ENCODE measurements around the gene LITAF. TPM values are rescaled to one million over a fixed set of nuclear protein-coding genes. Genes with fewer than 3 reads are reported as not detected.

The LITAF gene
- total RNA-seq, 1 experiment from 2014 or later: 84.2 TPM

DNA sequence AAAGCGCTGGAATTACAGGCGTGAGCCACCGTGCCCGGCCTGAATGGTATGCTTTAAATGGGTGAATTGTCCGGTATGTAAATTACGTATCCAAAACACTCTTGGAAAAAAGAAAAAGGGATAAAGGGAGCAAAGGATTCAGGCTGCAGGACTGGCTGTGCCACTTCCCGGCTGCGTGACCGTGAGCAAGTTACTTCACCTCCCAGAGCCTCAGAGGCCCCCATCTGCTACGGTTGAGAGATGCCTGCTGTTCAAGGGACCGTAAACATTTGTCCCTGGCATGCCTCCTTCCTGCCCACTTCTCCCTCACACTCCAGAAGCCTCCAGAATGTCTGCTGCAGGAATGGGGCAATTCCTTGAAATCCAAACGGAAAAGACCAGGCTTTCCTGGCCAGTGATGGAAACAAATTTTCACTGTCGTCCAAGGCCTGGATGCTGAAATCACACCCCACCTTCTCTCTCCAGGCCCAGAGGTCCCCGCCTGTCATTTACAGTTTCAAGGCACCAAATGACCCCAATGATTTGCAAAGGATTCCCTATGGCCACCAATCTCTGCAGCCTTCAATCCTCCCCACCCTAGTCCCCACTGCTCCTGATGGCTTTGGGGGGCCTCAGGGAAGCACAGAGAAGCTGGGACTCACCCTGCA lies 22.9 kb upstream of the LITAF start:
- H2AFZ ChIP-seq (ENCODE audit: low read depth, low read length, poor library complexity, severe bottlenecking): no peak overlapping the region
- no TSS peak for BruUV-seq (replicated peaks)

More for the DNA sequence above, 22.9 kb upstream of the LITAF start:
- no peak for TF ChIP-seq CBX3 (IDR thresholded peaks at IDR 0.05; ENCODE audit: low read depth)
- no peak for TF ChIP-seq ZFX (IDR thresholded peaks at IDR 0.05)
- no peak for TF ChIP-seq SP1 (IDR thresholded peaks at IDR 0.05; ENCODE audit: low read depth)
- TF ChIP-seq SRF (IDR thresholded peaks at IDR 0.05; ENCODE audit: low read depth): no peak
- TF ChIP-seq JUND (IDR thresholded peaks at IDR 0.05): no peak
- TF ChIP-seq, protein P1, sequence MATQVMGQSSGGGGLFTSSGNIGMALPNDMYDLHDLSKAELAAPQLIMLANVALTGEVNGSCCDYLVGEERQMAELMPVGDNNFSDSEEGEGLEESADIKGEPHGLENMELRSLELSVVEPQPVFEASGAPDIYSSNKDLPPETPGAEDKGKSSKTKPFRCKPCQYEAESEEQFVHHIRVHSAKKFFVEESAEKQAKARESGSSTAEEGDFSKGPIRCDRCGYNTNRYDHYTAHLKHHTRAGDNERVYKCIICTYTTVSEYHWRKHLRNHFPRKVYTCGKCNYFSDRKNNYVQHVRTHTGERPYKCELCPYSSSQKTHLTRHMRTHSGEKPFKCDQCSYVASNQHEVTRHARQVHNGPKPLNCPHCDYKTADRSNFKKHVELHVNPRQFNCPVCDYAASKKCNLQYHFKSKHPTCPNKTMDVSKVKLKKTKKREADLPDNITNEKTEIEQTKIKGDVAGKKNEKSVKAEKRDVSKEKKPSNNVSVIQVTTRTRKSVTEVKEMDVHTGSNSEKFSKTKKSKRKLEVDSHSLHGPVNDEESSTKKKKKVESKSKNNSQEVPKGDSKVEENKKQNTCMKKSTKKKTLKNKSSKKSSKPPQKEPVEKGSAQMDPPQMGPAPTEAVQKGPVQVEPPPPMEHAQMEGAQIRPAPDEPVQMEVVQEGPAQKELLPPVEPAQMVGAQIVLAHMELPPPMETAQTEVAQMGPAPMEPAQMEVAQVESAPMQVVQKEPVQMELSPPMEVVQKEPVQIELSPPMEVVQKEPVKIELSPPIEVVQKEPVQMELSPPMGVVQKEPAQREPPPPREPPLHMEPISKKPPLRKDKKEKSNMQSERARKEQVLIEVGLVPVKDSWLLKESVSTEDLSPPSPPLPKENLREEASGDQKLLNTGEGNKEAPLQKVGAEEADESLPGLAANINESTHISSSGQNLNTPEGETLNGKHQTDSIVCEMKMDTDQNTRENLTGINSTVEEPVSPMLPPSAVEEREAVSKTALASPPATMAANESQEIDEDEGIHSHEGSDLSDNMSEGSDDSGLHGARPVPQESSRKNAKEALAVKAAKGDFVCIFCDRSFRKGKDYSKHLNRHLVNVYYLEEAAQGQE (IDR thresholded peaks at IDR 0.05; ENCODE audit: low read depth): no peak
- no peak for TF ChIP-seq TCF7L2 (IDR thresholded peaks at IDR 0.05; ENCODE audit: borderline replicate concordance, extremely low read depth, insufficient read depth, insufficient read length)
- TF ChIP-seq, protein P2, sequence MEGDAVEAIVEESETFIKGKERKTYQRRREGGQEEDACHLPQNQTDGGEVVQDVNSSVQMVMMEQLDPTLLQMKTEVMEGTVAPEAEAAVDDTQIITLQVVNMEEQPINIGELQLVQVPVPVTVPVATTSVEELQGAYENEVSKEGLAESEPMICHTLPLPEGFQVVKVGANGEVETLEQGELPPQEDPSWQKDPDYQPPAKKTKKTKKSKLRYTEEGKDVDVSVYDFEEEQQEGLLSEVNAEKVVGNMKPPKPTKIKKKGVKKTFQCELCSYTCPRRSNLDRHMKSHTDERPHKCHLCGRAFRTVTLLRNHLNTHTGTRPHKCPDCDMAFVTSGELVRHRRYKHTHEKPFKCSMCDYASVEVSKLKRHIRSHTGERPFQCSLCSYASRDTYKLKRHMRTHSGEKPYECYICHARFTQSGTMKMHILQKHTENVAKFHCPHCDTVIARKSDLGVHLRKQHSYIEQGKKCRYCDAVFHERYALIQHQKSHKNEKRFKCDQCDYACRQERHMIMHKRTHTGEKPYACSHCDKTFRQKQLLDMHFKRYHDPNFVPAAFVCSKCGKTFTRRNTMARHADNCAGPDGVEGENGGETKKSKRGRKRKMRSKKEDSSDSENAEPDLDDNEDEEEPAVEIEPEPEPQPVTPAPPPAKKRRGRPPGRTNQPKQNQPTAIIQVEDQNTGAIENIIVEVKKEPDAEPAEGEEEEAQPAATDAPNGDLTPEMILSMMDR (IDR thresholded peaks at IDR 0.05 in 2 of 3, conservative IDR thresholded peaks at IDR 0.05 in 1 of 3; ENCODE audit: borderline replicate concordance in 1 of 3, insufficient read depth in 1 of 3, low read depth in 2 of 3, low read length in 2 of 3): no peak
- TF ChIP-seq, protein P3, sequence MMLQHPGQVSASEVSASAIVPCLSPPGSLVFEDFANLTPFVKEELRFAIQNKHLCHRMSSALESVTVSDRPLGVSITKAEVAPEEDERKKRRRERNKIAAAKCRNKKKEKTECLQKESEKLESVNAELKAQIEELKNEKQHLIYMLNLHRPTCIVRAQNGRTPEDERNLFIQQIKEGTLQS (IDR thresholded peaks at IDR 0.05): no peak
- TF ChIP-seq POLR2AphosphoS5 (IDR thresholded peaks at IDR 0.05; ENCODE audit: low read depth, low read length): no peak
- TF ChIP-seq, protein P4, sequence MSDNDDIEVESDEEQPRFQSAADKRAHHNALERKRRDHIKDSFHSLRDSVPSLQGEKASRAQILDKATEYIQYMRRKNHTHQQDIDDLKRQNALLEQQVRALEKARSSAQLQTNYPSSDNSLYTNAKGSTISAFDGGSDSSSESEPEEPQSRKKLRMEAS (IDR thresholded peaks at IDR 0.05): no peak
- TF ChIP-seq POLR2A (IDR thresholded peaks at IDR 0.05; ENCODE audit: borderline replicate concordance, extremely low read depth, insufficient read depth, insufficient read length): no peak
- TF ChIP-seq RAD21 (IDR thresholded peaks at IDR 0.05; ENCODE audit: low read depth): no peak
- no peak for TF ChIP-seq YY1 (IDR thresholded peaks at IDR 0.05; ENCODE audit: extremely low read depth, insufficient replicate concordance, low read depth, low read length)
- TF ChIP-seq, protein P5, sequence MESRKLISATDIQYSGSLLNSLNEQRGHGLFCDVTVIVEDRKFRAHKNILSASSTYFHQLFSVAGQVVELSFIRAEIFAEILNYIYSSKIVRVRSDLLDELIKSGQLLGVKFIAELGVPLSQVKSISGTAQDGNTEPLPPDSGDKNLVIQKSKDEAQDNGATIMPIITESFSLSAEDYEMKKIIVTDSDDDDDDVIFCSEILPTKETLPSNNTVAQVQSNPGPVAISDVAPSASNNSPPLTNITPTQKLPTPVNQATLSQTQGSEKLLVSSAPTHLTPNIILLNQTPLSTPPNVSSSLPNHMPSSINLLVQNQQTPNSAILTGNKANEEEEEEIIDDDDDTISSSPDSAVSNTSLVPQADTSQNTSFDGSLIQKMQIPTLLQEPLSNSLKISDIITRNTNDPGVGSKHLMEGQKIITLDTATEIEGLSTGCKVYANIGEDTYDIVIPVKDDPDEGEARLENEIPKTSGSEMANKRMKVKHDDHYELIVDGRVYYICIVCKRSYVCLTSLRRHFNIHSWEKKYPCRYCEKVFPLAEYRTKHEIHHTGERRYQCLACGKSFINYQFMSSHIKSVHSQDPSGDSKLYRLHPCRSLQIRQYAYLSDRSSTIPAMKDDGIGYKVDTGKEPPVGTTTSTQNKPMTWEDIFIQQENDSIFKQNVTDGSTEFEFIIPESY (IDR thresholded peaks at IDR 0.05; ENCODE audit: extremely low read depth, insufficient replicate concordance, low read length): no peak
- ChIA-PET POLR2A (no interaction called here), RAD21 (ENCODE audit: low non-redundant PET in 1 of 2, low total read pairs in 2 of 2, uncharacterized antibody in 2 of 2, unreplicated experiment in 2 of 2) (no interaction called here), CTCF (no interaction called here)
- peaks cover 18 to 38% of the 10 kb centered on the region in 2 experiments for H3K4me1 ChIP-seq (ENCODE audit: control insufficient read depth in 1 of 2, insufficient read depth in 2 of 2, low read length in 2 of 2)
- H3K4me2 ChIP-seq (ENCODE audit: low read length): no peak overlapping the region
- intact Hi-C loops (cut with micrococcal nuclease): no loop called here
- no peaks in the 10 kb centered on the region for H3K9me2 ChIP-seq (ENCODE audit: insufficient read depth)
- H3K27ac ChIP-seq (ENCODE audit: low read depth, low read length): no peak overlapping the region
- no peaks in the 10 kb centered on the region for H3K9me3 ChIP-seq (ENCODE audit: control insufficient read depth in 1 of 2, insufficient read depth in 1 of 2, low read depth in 1 of 2, low read length in 2 of 2)
- no peaks in the 10 kb centered on the region for H3K36me3 ChIP-seq (ENCODE audit: control insufficient read depth in 1 of 2, insufficient read depth in 2 of 2, low read length in 2 of 2)
- H3K9ac ChIP-seq (ENCODE audit: low read length): no peak overlapping the region
- H3K4me3 ChIP-seq (replicated peaks in 1 of 2; ENCODE audit: low read depth in 1 of 2, low read length in 2 of 2): no peak overlapping the region
- H3K79me2 ChIP-seq (ENCODE audit: insufficient read depth, low read length): no peaks in the 10 kb centered on the region
- H3K27me3 ChIP-seq (ENCODE audit: insufficient read depth, low read length): no peaks in the 10 kb centered on the region
- DNase-seq (ENCODE audit: low read depth, low spot score) (no peak), ATAC-seq (no peak)
- H4K20me1 ChIP-seq (ENCODE audit: insufficient read depth): no peaks in the 10 kb centered on the region

Data from HCT116 (cell line).